HuH-7 (cell line): ENCODE measurements around the gene HTR2B.
A peak's percentile ranks its signal among the peaks of the same experiment; 100 is the strongest.
"Not testable (repeated sequence)": the region's sequence is repeated elsewhere in the genome, so short reads cannot be mapped to it uniquely, and the experiment has no call there.

Experiments used
- DNase-seq: peaks from one replicate; pipeline ENCODE4 v3.0.0; 2011; ENCODE audit warnings: low spot score

HTR2B gene

DNA sequence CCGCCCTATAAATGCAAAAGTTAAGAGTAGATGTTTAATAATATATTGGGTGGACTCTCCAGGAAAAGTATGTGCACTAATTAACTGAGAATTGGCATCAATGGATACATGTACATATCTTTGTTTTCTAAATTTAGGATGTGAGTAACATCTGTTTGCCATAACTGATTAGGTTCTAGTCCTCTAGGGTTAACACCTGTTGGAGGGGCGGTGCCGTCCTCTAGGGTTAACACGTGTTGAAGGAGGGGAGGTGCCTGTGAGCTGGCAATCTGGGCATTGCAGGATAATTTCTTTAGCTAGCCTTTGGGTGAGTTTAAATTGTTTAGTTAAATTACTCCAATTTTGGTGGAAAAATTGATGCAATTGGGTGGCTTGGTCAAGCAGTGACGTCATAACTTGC is 30.9 kb downstream of the HTR2B start:
- DNase-seq: no peak

- DNase-seq: no peak
Observed at GRCh38 chr2:231088754-231089153, 36.1 kb downstream of the HTR2B start.

DNA sequence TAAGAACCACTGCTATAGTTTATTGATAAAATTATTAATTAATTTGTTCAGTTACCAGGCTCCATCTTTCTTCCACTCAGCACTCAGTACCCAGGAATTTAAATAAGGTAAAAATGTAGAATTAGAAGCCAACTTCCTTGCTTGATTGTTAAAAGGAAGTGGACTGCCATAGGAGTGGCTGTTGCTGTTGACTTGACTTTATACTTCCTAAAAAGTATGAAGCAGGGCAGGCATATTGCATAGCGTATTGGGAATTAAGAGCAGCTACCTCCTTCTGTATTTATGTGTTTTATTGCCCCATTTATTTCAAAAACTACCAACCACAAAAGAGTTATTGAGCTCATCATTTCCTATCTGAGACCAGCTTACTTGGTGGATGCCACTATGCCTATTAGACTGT is 40.3 kb downstream of the HTR2B start:
- no peak for DNase-seq

GRCh38 chr2:231069379-231070054 is 55.3 kb downstream of the HTR2B start:
- no peak for DNase-seq

GRCh38 chr2:231068525-231069222 is 56.2 kb downstream of the HTR2B start:
- peak; percentile 54 for DNase-seq

GRCh38 chr2:231067531-231067930 is 57.3 kb downstream of the HTR2B start:
- not testable (repeated sequence) for DNase-seq

GRCh38 chr2:231065966-231066365 is 58.9 kb downstream of the HTR2B start:
- DNase-seq: no peak

DNA sequence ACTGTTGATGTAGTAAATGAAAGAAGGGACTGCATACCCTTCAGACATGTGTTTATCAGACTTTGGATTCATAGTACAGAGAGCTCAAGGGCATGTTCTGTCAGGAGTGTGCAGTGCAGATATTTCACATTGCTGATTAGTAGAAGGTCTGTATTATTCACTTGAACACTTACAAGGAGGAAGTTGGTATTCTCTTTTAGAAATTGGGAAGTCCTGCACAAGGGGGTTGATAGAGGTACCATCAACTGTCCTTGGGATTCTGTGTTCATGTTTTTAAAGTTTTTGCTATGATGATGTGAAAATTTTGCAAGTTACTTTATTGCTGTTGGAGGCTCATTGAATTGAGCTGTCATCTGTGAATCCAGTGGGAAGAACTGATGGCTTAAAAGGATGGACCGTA is 61.5 kb downstream of the HTR2B start:
- no peak for DNase-seq

DNA sequence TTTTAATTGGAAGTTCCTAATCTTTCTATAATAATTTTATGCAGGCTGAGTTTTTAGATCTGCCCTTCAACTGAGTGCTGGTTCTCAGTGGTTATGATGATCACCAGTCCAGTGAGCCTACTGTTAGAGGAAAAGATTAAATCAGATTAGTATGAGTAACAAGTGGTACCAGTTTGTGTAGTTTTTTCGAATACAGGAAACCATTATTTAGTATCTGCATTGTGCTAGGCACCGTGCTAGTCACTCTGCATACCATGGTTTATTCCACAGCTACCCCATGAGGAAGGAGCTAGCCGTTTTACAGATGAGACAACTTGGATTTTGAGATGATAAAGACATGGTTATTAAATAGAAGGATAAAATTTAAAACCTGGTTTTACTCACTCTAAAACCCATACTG is 62.1 kb downstream of the HTR2B start:
- DNase-seq: no peak

DNA sequence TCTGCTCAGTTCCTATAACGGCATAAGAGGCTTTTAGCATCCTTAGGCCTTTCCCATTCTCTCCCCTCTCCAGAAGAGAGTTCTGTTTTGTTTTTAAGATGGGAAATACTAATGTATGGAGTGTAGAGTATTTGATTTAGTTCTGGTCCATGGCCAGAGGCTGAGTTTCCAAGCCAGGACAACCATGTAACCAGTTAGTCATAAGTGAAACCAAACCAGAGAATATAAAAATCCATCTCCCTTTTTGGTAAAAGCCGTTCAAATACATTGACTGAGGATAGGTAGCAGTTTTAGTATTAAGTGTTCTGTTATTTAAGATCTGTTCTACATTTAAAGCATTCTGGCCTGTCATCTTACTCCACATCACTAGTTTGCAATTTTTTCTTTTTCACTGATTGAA is 65.1 kb downstream of the HTR2B start:
- DNase-seq: no peak

DNA sequence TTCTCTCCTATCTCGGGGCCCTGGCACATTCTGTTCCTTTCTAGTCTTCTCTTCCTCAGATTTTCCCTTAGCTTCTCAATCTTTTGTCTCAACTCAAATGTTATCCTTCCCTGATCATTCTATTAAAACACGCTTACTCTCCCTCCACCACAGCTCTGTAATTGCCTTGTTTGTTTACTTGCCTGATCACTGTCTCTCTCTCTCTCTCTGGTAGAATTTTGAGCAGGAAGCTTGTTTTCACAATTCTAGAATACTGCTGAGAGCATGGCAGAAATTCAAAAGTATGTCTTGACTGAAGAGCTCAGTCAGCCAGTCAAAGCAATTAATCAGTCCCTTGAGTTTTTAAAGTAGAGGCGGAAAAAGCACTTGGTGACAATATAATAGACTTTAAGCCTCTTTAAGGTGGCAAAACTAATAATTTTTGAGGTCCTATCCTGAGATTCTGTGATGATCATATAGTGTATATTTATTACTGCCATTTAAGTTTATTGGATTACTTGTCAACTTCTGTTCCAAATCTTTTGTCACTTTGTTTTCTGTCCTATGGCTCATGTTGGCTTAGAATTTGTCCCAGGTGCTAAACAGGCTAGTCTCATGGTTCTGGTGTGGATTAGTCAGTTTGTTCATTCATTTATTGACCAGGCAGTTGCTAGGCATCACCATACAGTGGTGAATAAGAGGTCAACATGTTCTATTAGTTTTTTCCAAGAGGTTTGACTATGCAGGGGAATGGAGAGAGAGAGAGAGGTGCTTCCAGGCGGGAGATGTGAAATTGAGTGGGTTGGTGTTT is 65.9 kb downstream of the HTR2B start:
- DNase-seq: no peak
